ENCODE measurements around the gene FAM110C. TPM values are rescaled to one million over a fixed set of nuclear protein-coding genes. Genes with fewer than 3 reads are reported as not detected.

Gene FAM110C
- total RNA-seq, 1 donor from 2014 or later, result 9.2 TPM

DNA sequence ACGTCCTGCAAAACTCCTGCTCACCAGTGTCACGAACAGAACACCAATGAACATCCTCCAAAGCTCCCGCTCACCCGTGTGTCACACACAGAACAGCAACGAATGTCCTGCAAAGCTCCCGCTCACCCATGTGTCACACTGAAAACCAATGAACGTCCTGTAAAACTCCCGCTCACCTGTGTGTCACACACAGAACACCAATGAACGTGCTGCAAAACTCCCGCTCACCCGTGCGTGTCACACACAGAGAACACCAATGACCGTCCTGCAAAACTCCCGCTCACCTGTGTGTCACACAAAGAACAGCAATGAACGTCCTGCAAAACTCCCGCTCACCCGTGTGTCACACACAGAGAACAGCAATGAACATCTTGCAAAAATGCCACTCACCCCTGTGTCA is 20.5 kb upstream of the FAM110C start:
- no peak for DNase-seq (ENCODE audit: low read depth)
- Histone ChIP-seq H3K36me3 (ENCODE audit: control insufficient read depth, insufficient read depth, low read length) (no peaks in the 10 kb centered on the region), H3K4me3 (ENCODE audit: low read depth, low read length) (no peak overlapping the region), H3K27me3 (ENCODE audit: control insufficient read depth, insufficient read depth, low read length) (no peaks in the 10 kb centered on the region)
- FAIRE-seq, result no peak
- TF ChIP-seq, protein P1, sequence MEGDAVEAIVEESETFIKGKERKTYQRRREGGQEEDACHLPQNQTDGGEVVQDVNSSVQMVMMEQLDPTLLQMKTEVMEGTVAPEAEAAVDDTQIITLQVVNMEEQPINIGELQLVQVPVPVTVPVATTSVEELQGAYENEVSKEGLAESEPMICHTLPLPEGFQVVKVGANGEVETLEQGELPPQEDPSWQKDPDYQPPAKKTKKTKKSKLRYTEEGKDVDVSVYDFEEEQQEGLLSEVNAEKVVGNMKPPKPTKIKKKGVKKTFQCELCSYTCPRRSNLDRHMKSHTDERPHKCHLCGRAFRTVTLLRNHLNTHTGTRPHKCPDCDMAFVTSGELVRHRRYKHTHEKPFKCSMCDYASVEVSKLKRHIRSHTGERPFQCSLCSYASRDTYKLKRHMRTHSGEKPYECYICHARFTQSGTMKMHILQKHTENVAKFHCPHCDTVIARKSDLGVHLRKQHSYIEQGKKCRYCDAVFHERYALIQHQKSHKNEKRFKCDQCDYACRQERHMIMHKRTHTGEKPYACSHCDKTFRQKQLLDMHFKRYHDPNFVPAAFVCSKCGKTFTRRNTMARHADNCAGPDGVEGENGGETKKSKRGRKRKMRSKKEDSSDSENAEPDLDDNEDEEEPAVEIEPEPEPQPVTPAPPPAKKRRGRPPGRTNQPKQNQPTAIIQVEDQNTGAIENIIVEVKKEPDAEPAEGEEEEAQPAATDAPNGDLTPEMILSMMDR (IDR thresholded peaks at IDR 0.05; ENCODE audit: insufficient read depth, low read length, severe bottlenecking), result no peak

DNA sequence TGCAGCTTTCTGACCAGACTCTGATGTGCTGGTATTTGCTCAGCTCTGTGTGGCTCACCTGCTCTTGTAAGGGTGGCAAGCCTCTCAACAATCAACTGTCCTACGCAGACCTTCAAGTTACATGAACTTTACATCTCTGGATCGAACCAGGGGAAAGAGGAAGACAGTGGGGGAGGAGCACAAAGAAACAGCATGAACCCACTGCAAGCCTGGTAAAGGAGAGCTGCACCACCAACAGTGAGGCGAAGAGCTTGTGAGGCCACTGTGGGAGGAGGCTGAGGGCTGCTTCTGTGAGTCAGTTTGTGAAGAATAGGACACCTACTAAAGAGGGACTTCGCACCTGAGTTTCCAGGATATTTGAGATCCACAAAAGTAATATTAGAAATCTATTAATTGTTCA is 18.8 kb upstream of the FAM110C start:
- Histone ChIP-seq H3K27me3 (ENCODE audit: control insufficient read depth, insufficient read depth, low read length) (no peaks in the 10 kb centered on the region), H3K36me3 (ENCODE audit: control insufficient read depth, insufficient read depth, low read length) (no peaks in the 10 kb centered on the region), H3K4me3 (ENCODE audit: low read depth, low read length) (no peak overlapping the region)
- DNase-seq (ENCODE audit: low read depth) (no peak), FAIRE-seq (no peak)
- TF ChIP-seq, protein P1 (IDR thresholded peaks at IDR 0.05; ENCODE audit: insufficient read depth, low read length, severe bottlenecking), result no peak

DNA sequence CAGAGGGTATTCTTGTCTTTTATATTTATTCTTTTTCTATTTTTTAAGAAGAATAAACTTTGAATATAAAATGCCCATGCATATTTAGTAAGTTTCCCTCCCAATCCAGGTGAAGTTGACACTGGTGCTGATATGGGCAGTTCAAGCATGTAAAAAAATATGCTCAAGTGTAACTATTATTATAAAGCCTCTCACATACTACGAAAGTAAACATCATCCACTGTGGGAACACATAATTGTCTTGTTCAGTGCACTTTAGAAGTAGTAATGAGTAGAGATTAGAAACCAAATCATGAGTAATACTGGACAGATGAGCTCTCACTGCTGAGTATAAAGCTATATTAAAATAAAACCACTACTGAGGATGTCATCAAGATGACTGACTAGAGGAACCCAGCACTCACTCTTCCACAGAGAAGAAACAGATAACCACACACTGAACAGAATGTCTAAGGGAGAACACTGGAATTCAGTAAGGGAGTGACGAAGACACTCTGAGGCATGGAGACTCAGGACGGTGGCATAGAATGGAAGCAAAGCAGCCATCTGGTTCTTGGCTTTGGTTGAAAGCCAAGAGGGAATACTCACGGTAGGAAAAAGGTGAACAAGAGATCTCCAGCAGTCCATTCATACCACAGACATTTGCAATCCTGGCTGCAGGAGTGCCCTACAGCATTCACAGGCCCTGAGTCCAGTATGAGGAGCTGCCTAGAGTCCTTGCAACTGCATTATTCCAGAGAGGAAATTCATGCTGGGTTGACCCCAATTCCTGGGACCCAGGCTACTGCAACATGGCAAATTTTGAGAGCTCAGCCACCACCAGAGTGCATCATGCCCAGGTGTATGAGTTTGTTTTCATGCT is 9.5 kb upstream of the FAM110C start:
- no peak for FAIRE-seq
- TF ChIP-seq, protein P1 (IDR thresholded peaks at IDR 0.05; ENCODE audit: insufficient read depth, low read length, severe bottlenecking), result no peak
- no peak overlapping the region for H3K4me3 ChIP-seq (ENCODE audit: low read depth, low read length)
- no peak for DNase-seq (ENCODE audit: low read depth)
- H3K27me3 ChIP-seq (ENCODE audit: control insufficient read depth, insufficient read depth, low read length), result no peaks in the 10 kb centered on the region
- H3K36me3 ChIP-seq (ENCODE audit: control insufficient read depth, insufficient read depth, low read length), result no peaks in the 10 kb centered on the region

DNA sequence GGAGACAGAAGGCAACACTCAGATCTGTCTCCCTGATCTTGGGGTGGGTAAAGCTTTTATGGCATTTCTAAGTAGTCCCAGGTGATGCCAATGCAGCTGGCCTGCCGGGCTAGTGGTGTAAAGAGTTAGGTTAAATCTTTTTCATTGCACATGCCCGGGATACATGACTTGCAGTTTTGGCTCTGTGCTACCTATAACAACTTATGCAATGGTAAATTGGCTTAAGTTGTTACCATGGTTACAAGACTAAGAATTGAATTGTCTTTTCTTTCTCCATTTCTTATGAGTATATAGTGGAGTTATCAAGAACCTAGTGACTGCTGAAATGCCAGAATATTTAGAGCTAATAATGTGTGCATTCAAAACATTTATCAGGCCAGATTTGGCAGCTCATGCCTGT is 5.3 kb upstream of the FAM110C start:
- H3K36me3 ChIP-seq (ENCODE audit: control insufficient read depth, insufficient read depth, low read length), result no peaks in the 10 kb centered on the region
- H3K27me3 ChIP-seq (ENCODE audit: control insufficient read depth, insufficient read depth, low read length), result no peaks in the 10 kb centered on the region
- no peak for DNase-seq (ENCODE audit: low read depth)
- H3K4me3 ChIP-seq (ENCODE audit: low read depth, low read length), result no peak overlapping the region
- no peak for FAIRE-seq
- TF ChIP-seq, protein P1 (IDR thresholded peaks at IDR 0.05; ENCODE audit: insufficient read depth, low read length, severe bottlenecking), result no peak

DNA sequence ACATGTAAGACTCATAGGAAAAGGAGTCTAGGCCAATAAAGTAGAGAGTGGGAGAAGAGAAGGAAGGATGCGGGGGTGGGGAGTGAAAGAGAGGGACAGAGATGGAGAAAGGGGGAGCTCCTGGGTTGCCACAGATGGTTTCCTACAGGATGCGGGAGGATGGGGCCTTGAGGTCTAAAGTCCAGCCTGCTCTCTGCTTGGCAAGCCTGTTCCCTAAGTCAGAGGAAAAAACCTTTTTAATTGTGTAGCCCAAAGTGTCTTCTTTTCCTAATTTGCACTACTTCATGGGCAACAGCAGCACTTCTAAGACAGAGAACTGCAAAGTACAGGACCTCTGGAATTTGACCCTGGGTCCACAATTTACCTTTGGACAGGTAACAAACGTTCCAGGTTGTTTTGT is 1.4 kb upstream of the FAM110C start:
- no peak for FAIRE-seq
- no peaks in the 10 kb centered on the region for H3K27me3 ChIP-seq (ENCODE audit: control insufficient read depth, insufficient read depth, low read length)
- H3K36me3 ChIP-seq (ENCODE audit: control insufficient read depth, insufficient read depth, low read length), result no peaks in the 10 kb centered on the region
- no peak overlapping the region for H3K4me3 ChIP-seq (ENCODE audit: low read depth, low read length)
- TF ChIP-seq, protein P1 (IDR thresholded peaks at IDR 0.05; ENCODE audit: insufficient read depth, low read length, severe bottlenecking), result no peak
- no peak for DNase-seq (ENCODE audit: low read depth)

DNA sequence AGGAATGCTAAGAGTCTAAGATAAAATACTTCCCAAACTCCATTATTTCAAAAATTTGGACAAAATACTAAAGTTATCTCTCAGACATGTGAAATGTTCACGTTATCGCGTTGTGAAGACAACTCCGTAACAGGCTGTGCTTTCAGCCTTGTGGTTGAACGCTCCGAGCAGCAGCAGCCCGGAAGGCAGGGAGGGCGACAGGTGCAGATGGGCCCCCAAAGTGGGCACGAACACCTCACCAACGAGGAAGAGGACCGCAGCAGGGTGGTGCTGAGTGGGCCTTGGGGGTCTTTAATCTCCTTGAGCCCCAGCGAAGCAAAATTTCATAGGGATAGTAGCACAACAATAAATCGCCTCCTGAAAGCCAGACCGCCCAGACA is 1.0 kb upstream of the FAM110C start:
- no peak for FAIRE-seq
- Histone ChIP-seq H3K27me3 (ENCODE audit: control insufficient read depth, insufficient read depth, low read length) (no peaks in the 10 kb centered on the region), H3K36me3 (ENCODE audit: control insufficient read depth, insufficient read depth, low read length) (no peaks in the 10 kb centered on the region), H3K4me3 (ENCODE audit: low read depth, low read length) (peak overlapping the region; percentile 75)
- TF ChIP-seq, protein P1 (IDR thresholded peaks at IDR 0.05; ENCODE audit: insufficient read depth, low read length, severe bottlenecking), result no peak
- no peak for DNase-seq (ENCODE audit: low read depth)

Measured in bronchial epithelial cell (primary cell).